ENCODE measurements around the gene ZBTB49. TPM values are rescaled to one million over a fixed set of nuclear protein-coding genes. Genes with fewer than 3 reads are reported as not detected.
A peak's percentile ranks its signal among the peaks of the same experiment; 100 is the strongest.
"Not testable (repeated sequence)": the region's sequence is repeated elsewhere in the genome, so short reads cannot be mapped to it uniquely, and the experiment has no call there.

The ZBTB49 gene, protein sequence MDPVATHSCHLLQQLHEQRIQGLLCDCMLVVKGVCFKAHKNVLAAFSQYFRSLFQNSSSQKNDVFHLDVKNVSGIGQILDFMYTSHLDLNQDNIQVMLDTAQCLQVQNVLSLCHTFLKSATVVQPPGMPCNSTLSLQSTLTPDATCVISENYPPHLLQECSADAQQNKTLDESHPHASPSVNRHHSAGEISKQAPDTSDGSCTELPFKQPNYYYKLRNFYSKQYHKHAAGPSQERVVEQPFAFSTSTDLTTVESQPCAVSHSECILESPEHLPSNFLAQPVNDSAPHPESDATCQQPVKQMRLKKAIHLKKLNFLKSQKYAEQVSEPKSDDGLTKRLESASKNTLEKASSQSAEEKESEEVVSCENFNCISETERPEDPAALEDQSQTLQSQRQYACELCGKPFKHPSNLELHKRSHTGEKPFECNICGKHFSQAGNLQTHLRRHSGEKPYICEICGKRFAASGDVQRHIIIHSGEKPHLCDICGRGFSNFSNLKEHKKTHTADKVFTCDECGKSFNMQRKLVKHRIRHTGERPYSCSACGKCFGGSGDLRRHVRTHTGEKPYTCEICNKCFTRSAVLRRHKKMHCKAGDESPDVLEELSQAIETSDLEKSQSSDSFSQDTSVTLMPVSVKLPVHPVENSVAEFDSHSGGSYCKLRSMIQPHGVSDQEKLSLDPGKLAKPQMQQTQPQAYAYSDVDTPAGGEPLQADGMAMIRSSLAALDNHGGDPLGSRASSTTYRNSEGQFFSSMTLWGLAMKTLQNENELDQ
- 6.8 and 14.5 TPM in 2 replicates for total RNA-seq (ENCODE audit: low replicate concordance)

DNA sequence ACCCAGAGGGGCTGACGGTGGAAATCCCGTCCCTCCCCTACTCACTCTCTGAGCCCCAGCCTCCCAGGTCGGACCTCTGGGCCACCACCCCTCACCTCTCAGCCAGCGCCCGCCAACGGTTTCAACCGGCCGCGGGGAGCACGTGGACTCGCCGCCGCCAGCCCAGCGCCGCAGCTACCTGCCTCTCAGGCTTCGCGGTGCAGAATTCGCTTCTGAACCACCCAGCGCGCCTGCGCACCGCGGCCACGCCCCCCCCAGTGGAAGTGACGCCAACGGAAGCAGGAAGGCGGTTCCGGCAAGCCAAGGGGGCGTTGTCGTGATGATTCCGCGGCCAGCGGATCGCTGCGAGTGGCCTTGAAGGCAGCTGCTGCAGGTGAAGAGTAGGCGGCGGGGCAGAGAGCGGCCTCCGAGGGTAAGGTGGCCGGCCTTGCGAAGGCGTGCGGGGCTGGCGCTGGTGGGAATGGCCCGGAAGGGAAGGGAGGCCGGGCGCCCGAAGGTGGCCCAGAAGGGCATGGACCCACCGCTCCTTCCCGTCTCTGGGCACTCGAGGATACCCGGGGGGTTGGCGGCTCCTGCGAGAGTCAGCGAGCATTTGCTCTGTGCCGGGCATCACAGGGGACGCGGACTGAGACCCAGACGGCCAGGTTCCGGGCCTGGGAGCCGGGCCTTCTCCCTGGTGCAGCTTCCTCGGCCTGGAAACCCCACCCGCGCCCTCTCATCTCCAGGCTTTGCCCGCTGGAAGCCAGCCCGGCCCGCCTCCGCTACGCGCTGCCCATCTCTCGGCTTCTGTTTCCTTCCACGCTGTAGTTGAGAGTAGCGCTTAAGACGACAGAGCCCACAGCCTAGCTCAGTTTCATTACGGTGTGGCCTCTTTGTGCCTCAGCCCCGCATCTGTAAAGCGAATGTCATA is at the start of gene ZBTB49, which contains the start of gene LYAR:
Gene ZBTB49, plus strand, starts transcription at position 311 of the 910 bp plus-strand sequence. CDS start 9,695 bp downstream, outside the sequence.
Gene LYAR, minus strand, starts transcription at position 214 of the 910 bp plus-strand sequence. CDS start 6,412 bp downstream, outside the sequence.
- DNase-seq (ENCODE audit: low read depth) = peak; percentile 82
- TF ChIP-seq, protein P1, sequence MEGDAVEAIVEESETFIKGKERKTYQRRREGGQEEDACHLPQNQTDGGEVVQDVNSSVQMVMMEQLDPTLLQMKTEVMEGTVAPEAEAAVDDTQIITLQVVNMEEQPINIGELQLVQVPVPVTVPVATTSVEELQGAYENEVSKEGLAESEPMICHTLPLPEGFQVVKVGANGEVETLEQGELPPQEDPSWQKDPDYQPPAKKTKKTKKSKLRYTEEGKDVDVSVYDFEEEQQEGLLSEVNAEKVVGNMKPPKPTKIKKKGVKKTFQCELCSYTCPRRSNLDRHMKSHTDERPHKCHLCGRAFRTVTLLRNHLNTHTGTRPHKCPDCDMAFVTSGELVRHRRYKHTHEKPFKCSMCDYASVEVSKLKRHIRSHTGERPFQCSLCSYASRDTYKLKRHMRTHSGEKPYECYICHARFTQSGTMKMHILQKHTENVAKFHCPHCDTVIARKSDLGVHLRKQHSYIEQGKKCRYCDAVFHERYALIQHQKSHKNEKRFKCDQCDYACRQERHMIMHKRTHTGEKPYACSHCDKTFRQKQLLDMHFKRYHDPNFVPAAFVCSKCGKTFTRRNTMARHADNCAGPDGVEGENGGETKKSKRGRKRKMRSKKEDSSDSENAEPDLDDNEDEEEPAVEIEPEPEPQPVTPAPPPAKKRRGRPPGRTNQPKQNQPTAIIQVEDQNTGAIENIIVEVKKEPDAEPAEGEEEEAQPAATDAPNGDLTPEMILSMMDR (IDR thresholded peaks at IDR 0.05; ENCODE audit: insufficient read depth, low read length) = no peak
- peak within 1 kb of the TSS; percentile 91 for H3K4me3 ChIP-seq (ENCODE audit: low read depth, low read length)

DNA sequence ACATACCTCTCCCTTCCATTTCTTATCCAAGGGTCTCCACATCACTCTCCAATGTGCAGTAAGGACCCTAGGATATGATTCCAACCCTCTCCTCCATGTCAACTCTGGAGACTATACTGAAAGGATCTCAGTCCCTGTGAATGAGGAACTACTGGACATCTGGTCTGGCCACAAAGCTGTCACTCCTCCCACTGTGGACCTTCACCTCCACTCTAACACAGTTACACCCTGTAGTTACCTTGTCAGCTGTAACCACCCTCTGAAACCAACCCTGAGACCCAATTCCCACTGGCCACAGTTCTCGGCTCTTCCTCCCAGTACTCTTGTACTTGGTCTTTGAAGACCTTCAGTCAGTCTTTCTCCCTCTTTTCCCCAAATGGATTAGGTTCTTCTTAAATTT is 44.9 kb upstream of the ZBTB49 start:
- no peak overlapping the region for H3K4me3 ChIP-seq (ENCODE audit: low read depth, low read length)
- TF ChIP-seq, protein P1 (IDR thresholded peaks at IDR 0.05; ENCODE audit: insufficient read depth, low read length) = no peak

DNA sequence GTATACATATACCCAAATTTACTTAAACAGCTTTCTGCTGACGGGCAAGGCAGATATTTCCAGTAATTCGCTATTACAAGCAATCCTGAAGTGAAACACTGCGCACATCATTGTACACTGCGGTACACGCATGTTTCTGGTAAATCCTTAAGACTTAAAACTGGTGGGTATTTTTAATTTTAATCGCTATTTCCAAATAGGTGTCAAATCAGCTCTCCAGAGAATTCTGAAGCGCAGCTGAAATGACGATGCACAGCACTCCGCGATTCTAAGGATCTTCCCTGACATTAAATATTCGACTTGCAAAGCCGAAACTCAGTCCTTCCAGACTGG is 42.4 kb upstream of the ZBTB49 start:
- TF ChIP-seq, protein P1 (IDR thresholded peaks at IDR 0.05; ENCODE audit: insufficient read depth, low read length) = no peak
- H3K4me3 ChIP-seq (ENCODE audit: low read depth, low read length) = peak overlapping the region; percentile 70
- no peak for DNase-seq (ENCODE audit: low read depth)

More for the DNA sequence above, 44.9 kb upstream of the ZBTB49 start:
- no peak for DNase-seq (ENCODE audit: low read depth)

DNA sequence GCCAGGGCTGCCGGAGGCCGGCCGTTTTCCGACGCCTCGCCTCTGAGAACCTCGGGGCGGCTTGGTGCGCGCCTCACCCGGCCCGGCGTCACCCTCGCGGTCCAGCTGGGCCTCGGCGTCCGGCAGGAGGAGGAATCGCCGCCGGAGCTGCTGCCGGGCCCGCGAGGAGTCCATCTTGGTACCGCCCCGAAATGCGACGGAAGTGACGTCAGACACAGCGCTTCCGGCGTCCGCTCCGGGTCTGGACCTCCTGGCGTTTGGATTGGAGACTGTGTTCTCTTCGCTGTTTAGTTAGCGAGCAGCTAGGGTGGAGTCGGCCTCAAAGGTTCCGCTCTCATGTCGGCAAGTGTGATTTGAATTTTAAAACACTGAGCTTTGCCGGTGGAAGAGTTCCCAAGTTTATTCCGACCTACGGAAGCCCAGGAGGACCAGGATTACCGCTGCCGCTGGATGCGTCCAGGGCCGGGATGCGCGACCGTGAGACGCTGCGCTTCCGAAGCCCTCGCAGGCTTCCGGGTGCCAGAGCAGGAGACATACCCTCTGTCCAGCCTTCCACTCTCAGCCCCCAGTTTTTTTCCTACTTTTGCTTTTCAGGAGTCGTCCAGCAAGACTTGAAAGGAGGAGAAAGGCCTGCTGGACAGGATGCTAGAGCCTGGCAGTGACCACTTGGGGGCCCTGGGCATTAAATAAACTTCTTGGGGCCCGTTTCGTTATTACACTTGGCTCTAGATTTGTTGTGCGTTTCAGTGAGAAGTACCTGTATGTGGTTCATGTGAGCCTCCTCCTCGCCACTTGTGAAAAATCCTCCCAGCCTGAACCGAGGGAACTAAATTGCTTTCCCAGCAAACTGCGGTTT is 41.8 kb upstream of the ZBTB49 start, which contains the start of gene TMEM128:
Gene TMEM128, minus strand, starts transcription at position 195 of the 856 bp plus-strand sequence. Its CDS starts 21 bp downstream, at position 174.
- peak; percentile 95 for DNase-seq (ENCODE audit: low read depth)
- H3K4me3 ChIP-seq (ENCODE audit: low read depth, low read length) = peak within 1 kb of the TSS; percentile 70
- TF ChIP-seq, protein P1 (IDR thresholded peaks at IDR 0.05; ENCODE audit: insufficient read depth, low read length) = peak; percentile 35

DNA sequence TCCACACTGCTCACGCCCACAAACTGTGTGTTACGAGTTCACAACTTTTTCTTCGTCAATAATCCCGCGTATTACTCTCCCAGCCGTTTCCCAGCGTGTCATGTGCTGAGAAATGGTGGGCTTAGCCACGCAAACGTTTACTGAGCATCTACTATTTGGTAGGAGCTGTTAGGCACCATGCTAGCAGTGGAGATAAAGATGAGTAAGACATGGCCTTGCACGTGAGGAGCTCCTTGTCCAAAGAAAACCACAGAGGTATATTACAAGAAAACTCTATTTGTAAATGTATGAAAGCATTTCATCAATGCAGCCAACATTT is 41.2 kb upstream of the ZBTB49 start:
- peak overlapping the region; percentile 70 for H3K4me3 ChIP-seq (ENCODE audit: low read depth, low read length)
- TF ChIP-seq, protein P1 (IDR thresholded peaks at IDR 0.05; ENCODE audit: insufficient read depth, low read length) = no peak
- no peak for DNase-seq (ENCODE audit: low read depth)

DNA sequence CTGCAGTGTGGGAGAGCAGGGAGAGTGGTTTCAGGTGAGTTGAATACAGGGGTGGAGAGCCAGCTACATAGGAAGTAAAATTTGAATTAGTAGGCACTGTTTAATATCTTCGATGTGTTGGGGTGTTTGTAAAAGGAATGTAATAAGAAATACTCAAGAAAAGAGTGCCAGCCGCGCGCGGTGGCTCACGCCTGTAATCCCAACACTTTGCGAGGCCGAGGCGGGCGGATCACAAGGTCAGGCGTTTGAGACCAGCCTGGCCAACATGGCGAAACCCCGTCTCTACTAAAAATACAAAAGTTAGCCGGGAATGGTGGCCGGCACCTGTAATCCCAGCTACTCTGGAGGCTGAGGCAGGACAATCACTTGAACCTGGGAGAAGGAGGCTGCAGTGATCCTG is 40.7 kb upstream of the ZBTB49 start:
- not testable (repeated sequence) for DNase-seq (ENCODE audit: low read depth); H3K4me3 ChIP-seq (ENCODE audit: low read depth, low read length)

Data from fibroblast of the aortic adventitia (primary cell).